OCI-LY7 (cell line): ENCODE data around the gene PDE9A. TPM values are rescaled to one million over a fixed set of nuclear protein-coding genes. Genes with fewer than 3 reads are reported as not detected.

ENCODE experiments used
- BruUV-seq: library from RNA; stranded (reverse); fragments of 400-500 nt; replicated peaks from 2 replicates; lab custom pipeline; 2021; lab: Mats Ljungman, UMichigan
- CTCF ChIA-PET: fragments of 300-600 bp; sonication (Branson Sonifier 250); formaldehyde crosslinking; loops from one replicate; lab custom pipeline; 2022; ENCODE audit warnings: antibody characterized with exemption; ENCODE audit not compliant: unreplicated experiment; lab: Charles Lee
- POLR2A ChIA-PET: fragments of 300-600 bp; sonication (Branson Sonifier 250); formaldehyde crosslinking; loops from one replicate; lab custom pipeline; 2022; ENCODE audit warnings: antibody characterized with exemption; lab: Charles Lee
- DNase-seq: peaks from one replicate; pipeline ENCODE4 v3.0.0-alpha.2; 2015; ENCODE audit warnings: low spot score
- H2AFZ ChIP-seq: fragments of 200-600 bp; sonication (generic), shearing (Covaris generic); 2 replicates; pipeline ENCODE4 v1.6.1; 2014; ENCODE audit warnings: mild to moderate bottlenecking, antibody characterized with exemption, low read length, moderate library complexity
- H3K27ac ChIP-seq: fragments of 200-600 bp; sonication (generic); 2 replicates; pipeline ENCODE4 v1.5.1; 2014; ENCODE audit warnings: mixed run types, low read depth, mild to moderate bottlenecking, moderate library complexity, low read length, inconsistent platforms; ENCODE audit not compliant: poor library complexity, severe bottlenecking
- H3K36me3 ChIP-seq: fragments of 200-600 bp; sonication (generic); 2 replicates; pipeline ENCODE4 v1.6.1; 2014; ENCODE audit warnings: mild to moderate bottlenecking, antibody characterized with exemption, low read length, moderate library complexity, mixed read lengths; ENCODE audit not compliant: insufficient read depth
- H3K4me1 ChIP-seq: fragments of 200-600 bp; sonication (generic); 2 replicates; pipeline ENCODE4 v1.5.1; 2014; ENCODE audit warnings: mild to moderate bottlenecking, low read length; ENCODE audit not compliant: insufficient read depth, poor library complexity, severe bottlenecking
- H3K4me2 ChIP-seq: fragments of 200-600 bp; sonication (generic); 2 replicates; pipeline ENCODE4 v1.6.1; 2014; ENCODE audit warnings: mild to moderate bottlenecking, low read length
- H3K4me3 ChIP-seq: fragments of 200-600 bp; sonication (generic); 2 replicates; pipeline ENCODE4 v1.5.1; 2014; ENCODE audit warnings: mild to moderate bottlenecking, low read depth, low read length; ENCODE audit not compliant: poor library complexity, severe bottlenecking
- H3K79me2 ChIP-seq: fragments of 200-600 bp; sonication (generic); 2 replicates; pipeline ENCODE4 v1.6.1; 2016; ENCODE audit warnings: low read depth, mild to moderate bottlenecking, low read length, moderate library complexity, mixed read lengths; ENCODE audit not compliant: insufficient read depth
- H3K9me2 ChIP-seq: fragments of 200-600 bp; sonication (generic); 2 replicates; pipeline ENCODE4 v1.6.1; 2016; ENCODE audit warnings: mild to moderate bottlenecking, low read length, mixed read lengths; ENCODE audit not compliant: insufficient read depth
- H3K9me3 ChIP-seq: fragments of 200-600 bp; sonication (generic); 2 replicates; pipeline ENCODE4 v1.6.1; 2014; ENCODE audit warnings: mild to moderate bottlenecking, mixed run types, low read length, mixed read lengths
- H4K20me1 ChIP-seq: fragments of 200-600 bp; sonication (generic); 2 replicates; pipeline ENCODE4 v1.6.1; 2014; ENCODE audit warnings: mild to moderate bottlenecking, antibody characterized with exemption, low read length, moderate library complexity, mixed read lengths; ENCODE audit not compliant: insufficient read depth
- CTCF ChIP-seq: fragments of 200-600 bp; sonication (generic); conservative IDR thresholded peaks from 2 replicates; pipeline ENCODE4 v1.5.1; 2014; ENCODE audit warnings: mild to moderate bottlenecking, antibody characterized with exemption, low read length, moderate library complexity, mixed read lengths
- EZH2phosphoT487 ChIP-seq: fragments of 200-600 bp; sonication (generic); IDR thresholded peaks from 2 replicates; pipeline ENCODE4 v1.6.1; 2018; ENCODE audit warnings: low read depth, borderline replicate concordance, mild to moderate bottlenecking, mixed run types, antibody characterized with exemption, low read length, moderate library complexity, mixed read lengths
- intact Hi-C: fragments of 100-400 bp; cut with micrococcal nuclease; formaldehyde crosslinking; loops from one replicate; pipeline ENCODE4 v1.10.0; 2022; ENCODE audit not compliant: unreplicated experiment
- total RNA-seq, 2 experiments: library from RNA; depleted of rRNA in 1 of 2; stranded (reverse); fragments of >200 nt in 1 of 2; shearing (Covaris generic) in 1 of 2; gene quantifications; 2 replicates each; pipeline ENCODE4 v1.2.3, GENCODE V29; 2014 to 2022

Gene PDE9A
- total RNA-seq, 2 experiments from 2014 or later: 11.4 to 22.4 TPM

GRCh38 chr21:42685036-42685435 lies 31.6 kb downstream of the PDE9A start:
- Histone ChIP-seq H4K20me1 (no peaks in the 10 kb centered on the region), H3K9me3 (no peaks in the 10 kb centered on the region), H3K4me2 (no peak overlapping the region), H3K4me3 (no peak overlapping the region), H3K79me2 (no peaks in the 10 kb centered on the region), H2AFZ (no peak overlapping the region), H3K4me1 (peaks cover 14% of the 10 kb centered on the region), H3K27ac (no peak overlapping the region), H3K9me2 (no peaks in the 10 kb centered on the region), H3K36me3 (no peaks in the 10 kb centered on the region)
- ChIA-PET POLR2A (no interaction called here), CTCF (no interaction called here)
- no peak for DNase-seq
- intact Hi-C loops: no loop called here
- TF ChIP-seq EZH2phosphoT487: no peak
- TF ChIP-seq CTCF: no peak
- no TSS peak for BruUV-seq

DNA sequence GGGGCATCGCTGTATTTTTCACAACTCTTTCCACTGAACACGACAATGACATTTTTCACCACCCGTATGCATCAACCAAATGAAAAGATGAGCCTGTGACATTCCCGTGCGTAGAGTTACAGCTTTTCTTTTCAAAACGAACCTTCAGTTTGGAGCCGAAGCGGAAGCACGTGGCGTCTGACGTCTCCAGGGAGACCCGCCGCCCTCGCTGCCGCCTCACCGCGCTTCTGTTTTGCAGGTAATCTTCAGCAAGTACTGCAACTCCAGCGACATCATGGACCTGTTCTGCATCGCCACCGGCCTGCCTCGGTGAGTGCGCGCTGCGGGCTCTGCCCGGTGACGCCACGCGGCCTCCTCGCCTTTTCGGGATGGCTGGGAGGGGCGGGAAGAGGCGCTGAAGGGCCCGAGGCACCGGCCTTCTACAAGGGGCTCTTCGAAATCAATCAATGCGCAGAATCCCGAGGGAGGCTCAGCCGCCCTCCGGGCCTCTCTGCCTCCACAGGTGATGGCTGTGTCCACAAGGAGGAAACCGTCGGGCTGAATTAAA lies 32.6 kb downstream of the PDE9A start:
- ChIA-PET POLR2A (no interaction called here), CTCF (no interaction called here)
- intact Hi-C loops: no loop called here

More for the DNA sequence above, 32.6 kb downstream of the PDE9A start:
- Histone ChIP-seq H3K27ac (no peak overlapping the region), H4K20me1 (no peaks in the 10 kb centered on the region), H3K9me3 (no peaks in the 10 kb centered on the region), H3K79me2 (no peaks in the 10 kb centered on the region), H3K36me3 (no peaks in the 10 kb centered on the region), H3K4me2 (no peak overlapping the region), H3K9me2 (no peaks in the 10 kb centered on the region), H3K4me1 (peaks cover 14% of the 10 kb centered on the region), H3K4me3 (no peak overlapping the region), H2AFZ (no peak overlapping the region)
- no peak for DNase-seq
- BruUV-seq: no TSS peak
- TF ChIP-seq CTCF (no peak), EZH2phosphoT487 (no peak)
